ENCODE measurements around the gene MCM5. TPM values are rescaled to one million over a fixed set of nuclear protein-coding genes. Genes with fewer than 3 reads are reported as not detected.

The MCM5 gene
- polyA plus RNA-seq (2013, experiment 1 of 2; ENCODE audit: insufficient read length) = 58.1 TPM
- polyA plus RNA-seq (2013, experiment 2 of 2; ENCODE audit: insufficient read length) = 55.9 TPM

DNA sequence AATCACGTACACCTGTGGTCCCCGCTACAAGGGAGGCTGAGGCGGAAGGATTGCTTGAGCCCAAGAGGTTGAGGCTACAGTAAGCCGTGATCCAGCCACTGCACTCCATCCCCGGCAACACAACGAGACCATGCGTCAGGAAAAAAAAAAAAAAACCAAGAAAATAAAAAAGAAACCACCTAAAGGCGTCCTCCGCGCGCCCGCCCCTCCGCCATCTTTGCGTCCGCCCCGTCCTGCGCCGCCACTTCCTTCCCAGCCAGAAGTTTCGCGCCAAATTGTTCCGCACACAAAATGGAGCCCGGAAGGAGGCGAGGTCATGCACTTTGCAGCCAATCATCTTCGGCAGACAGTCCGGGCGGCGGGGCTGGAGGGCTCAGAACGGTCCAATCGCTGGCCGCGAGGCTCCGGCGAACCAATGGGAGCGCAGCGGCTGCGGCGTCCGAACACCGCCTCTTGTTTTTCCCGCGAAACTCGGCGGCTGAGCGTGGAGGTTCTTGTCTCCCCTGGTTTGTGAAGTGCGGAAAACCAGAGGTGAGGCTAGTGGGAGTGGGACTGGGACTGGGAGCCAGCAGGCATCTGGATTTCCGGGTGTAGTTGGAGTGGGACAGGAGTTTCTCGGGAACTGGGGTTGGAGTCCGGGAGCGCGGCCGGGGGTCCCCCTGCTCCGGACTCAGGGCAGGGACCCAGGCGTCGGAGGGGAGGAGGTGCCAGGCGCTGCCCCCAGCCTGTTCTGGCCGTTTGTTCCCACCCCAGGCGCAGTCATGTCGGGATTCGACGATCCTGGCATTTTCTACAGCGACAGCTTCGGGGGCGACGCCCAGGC lies at the start of gene MCM5:
Gene MCM5, plus strand, starts transcription at position 463 of the 823 bp plus-strand sequence. Its CDS starts 299 bp downstream, at position 762.
- DNase-seq = peak; percentile 98

DNA sequence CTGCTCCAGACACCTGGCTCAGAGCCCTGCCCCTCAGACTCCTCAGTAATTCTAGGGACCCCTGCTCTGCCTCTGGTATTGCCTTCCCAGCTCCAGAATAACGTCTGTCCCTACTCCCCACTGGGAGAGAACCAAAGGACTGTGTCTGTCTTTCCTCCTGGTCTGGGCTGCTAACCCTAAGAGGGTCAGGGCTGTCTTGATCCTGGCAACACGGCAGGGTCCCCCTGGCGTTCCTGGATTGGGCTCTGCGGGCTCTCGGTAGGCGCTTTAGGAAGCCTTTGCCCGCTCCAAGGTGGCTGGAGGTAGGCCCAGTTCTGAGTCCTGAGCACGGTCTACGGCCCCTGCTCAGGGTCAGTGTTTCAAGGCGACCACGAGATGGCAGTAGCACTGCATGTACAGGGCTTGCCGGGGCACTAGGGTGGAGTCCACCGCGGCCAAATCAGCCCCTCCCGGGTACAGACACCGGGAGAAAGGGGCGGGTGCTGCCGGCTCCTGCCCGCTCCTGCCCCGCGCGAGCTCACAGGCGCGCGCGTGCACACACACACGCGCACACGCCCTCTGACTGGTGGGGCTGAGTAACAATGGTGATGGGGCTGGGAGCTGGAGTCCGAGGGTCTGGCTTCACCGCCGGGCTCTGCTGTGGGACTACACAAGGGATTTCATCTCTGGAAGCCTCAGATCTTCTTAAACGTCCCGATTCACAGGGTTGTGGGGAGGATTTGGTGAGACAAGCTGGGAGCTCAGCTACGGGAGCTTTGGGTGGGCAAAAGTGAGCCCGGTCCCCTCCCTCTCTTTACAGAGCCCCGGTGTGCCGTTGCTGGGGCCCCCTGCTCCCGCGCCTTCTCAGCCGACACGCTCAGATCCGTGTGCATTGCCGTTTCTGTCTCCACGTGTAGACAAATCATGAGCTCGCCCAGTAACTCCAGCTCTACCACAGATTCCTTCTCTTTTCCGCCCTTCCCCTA lies 49.1 kb upstream of the MCM5 start:
- peak; percentile 93 for DNase-seq

DNA sequence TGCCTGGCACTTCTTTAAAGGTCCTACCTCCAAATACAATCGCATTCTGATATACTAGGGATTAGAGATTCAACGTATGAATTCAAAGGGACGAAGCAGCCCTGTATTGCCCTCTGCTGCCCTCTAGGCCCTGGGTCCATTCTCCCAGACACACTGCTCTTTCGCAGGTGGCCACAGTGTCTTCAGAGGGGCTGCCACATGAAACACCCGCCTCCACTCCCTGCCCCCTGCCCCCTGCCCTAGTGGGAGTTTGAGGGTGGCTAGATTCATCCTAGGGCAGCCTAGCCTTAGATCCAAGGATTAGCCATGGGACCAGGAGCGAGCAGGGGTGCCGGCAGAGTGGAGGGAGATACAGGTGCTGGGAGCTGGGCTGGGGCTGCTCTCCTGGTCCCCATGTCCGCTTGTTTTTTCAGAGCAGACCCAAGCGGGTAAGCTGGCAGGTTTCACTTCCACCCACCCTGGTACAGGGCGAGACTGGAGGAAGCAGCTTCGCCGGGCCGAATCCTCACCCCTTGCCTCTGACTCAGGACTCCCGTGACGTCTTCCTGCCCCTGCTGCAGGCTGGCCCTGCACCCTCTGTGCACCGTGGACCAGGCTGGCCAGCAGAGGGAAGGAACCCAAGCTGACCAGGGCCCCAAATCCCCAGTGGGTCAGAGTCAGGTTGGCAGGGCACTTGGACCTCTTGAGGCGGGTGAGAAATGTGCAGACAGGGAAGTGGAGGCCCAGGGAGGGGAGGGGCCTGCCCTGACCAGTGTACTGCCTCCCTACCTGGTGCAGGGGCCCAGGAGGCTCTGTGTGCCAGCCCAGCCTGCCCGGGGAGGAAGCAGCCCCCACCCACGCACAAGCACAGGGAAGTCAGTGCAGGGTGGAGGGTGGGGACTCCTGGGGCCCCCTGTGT lies 47.5 kb upstream of the MCM5 start:
- no peak for DNase-seq

DNA sequence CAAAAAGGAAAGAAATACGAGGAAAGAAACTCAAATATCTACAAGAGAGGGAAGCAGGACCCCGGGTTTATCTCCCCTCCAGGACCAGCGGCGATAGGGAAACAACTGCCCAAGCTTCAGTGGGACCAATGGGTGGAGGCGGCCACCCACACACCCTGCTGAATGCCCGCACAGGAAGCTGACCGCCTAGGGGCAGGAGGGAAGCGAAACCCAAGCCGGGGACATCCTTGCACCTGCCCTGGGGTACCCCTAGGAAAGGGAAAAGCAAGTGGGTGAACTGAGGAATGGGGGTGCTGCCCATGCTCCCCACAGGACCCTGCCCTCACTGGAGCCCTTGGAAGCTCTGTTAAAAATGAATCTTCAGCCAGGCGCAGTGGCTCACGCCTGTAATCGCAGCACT lies 46.6 kb upstream of the MCM5 start:
- DNase-seq = no peak

DNA sequence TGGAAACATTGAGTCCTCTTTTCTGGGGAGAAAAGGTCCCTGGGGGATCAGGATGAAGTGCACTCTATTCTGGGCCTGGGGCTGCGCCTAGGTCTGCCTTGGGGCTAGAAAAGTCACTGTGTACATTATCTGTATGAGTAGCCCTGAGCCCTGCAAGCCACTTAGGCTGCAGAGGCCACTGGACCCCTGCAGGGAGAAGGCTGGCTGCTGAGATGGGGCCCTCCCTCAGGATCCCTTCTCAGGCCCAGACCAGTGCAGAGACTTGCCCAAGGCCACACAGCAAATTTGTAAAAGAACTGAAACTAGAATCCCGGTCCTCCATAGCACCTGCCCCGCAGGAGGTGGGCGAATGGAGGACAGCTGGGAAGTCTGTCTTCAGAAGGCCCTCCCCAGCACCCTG lies 45.9 kb upstream of the MCM5 start:
- DNase-seq = no peak

DNA sequence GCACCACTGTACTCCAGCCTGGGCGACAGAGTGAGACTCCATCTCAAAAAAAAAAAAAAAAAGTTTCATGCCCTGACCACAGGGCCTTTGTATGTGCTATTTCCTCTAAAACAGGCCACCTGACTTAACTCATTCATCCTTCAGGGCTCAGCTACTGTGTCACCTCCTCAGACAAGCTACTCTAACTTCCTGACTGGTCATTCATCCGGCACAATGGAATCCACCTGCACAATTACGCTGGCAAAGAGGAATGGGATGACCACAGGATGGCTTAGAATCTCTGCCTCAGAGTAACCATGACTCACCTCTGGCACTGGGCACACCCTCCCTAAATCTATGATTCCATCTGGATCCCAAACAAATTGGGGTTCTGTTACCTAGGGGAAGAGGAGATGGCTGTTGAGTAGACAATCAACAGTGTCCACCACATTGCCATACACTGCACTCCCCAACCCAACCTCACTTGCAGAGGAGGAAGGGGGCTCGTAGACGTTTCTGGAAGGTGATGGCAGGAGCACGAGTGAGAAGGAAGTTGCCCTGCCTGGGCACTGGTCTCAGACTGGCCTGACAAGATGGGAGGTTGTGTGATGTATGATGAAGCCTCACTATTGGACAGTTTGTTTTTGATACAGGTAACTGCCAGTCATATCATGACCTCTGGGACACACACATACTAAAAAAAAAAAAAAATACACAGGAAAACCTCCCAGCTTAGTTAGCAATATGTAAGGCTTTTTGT lies 41.9 kb upstream of the MCM5 start:
- DNase-seq = no peak

DNA sequence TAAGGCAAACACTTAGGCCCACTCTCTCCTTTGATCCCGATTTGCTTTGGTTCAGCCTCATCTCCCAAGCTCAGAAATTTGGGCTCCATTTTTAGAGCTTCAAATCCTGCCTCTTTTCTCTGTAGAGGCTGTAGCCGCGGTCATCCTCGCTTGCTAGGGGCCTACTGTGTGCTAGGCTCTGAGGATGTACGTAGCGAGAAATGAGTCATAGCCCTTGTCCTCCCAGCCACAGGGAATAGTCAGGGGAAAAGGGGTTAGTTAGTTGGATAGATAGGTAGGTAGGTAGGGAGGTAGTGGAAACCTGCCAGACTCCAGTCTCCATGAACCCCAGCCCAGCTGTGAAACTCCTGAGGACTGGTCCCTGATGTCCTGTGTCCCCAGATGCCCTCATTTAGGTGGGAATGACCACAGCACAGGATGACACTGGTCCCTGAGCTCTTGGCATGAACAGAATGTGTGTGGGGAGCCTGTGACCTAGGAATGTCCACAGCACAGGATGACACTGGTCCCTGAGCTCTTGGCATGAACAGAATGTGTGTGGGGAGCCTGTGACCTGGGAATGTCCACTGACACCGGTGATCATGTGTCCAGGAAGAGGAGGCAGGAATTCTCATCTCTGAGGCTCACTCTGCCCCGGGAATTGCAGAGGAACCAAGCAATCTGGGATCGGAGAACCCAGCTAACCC lies 40.4 kb upstream of the MCM5 start:
- no peak for DNase-seq

DNA sequence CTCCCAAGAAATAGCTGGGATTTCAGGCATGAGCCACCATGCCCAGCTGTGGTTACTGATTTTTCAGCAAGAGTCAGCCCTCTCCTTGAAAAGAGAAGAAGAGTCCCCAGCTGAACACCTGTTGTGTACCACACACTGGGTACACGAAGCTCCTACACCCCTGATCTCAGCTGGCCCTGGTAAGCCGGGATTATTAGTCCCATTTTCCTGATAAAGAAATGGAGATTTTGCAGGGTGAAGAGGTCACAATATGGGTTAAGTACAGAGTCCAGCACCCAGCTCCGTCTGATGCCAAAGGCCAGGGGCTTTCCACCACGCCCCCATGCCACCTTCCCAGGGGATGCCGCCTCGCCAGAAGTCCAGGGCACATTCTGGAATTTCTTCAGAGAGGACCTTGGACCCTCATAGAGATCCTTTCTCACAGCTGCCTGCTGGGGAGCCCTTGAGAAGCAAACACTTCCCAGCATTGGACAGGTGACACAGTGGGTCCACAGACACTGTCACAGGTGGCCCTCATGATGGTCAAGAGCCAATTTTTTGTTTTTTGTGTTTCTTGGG lies 38.9 kb upstream of the MCM5 start:
- no peak for DNase-seq

DNA sequence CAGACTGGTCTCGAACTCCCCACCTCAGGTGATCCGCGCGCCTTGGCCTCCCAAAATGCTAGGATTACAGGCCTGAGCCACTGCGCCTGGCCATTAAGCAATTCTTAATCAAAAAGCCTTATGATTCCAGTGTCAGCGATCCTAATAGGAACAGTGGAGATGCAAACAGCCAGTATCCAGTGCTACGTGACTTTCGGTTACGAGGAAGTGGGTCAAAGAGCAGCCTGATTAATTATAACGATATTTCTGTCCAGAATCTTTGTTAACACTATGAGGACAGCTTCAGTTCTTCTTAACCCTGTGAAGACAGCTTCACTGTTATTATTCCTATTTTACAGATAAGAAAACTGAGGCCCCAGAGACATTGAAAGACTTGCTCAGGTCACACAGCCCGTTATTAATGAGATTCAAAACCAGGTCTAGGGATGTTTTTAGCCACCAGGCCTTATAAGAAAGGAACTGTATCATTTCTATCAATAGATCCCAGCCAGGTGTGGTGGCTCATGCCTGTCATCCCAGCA lies 36.3 kb upstream of the MCM5 start:
- no peak for DNase-seq

DNA sequence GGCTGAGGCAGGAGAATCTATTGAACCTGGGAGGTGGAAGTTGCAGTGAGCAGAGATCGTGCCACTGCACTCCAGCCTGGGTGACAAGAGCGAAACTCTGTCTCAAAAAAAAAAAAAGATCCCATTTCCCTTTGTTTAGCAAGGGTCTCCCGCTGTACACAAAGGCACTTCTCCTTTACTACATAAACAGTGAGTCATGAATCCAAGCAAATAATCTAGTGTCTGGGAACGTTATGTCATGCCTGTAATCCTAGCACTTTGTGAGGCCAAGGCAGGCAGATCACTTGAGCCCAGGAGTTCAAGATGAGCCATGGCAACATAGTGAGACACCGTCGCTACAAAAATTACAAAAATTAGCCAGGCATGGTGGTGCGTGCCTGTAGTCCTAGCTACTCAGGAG lies 35.7 kb upstream of the MCM5 start:
- peak; percentile 47 for DNase-seq

DNA sequence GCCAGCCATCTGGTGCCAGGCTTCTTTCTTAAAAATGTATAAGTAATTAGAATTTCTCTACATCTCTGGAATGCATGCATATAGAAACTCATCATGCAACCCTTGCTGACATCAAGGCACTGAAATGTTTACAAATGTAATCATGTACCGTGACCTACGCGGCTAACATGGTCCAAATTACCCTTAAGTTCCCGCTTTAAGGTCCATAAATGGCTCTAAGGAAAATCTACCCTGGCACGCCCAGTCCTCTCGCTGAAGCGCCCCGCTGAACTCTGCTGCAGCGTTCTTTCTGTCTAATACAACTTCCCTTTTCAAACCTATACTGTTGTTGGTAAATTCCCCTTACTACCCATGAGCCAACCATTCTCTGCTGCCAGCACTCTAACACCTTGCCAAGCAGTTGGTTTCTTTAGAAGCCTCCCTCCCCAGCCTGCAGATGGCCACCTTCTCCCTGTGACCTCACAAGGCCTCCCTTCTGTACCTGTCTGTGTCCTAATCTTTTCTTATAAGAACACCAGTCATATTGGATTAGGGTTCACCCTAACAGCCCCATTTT lies 32.5 kb upstream of the MCM5 start:
- DNase-seq = no peak

DNA sequence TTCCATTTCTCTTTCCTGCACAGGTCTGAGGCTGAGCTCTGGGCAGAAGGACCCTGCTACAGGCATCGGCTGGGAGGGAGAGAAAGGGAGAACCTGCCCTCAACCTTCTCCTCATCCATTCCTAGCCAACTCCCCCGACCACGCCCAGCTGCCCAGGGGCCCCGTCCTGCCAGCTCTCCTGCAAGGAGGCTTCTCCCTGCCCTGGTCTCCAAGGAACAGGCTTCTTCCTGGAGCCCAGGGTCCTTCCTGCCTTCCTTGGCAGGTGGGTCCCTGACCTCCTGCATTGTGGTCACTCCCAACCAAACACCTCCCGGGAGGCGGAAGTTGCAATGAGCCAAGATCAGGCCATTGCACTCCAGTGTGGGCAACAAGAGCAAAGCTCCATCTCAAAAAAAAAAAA lies 31.6 kb upstream of the MCM5 start:
- no peak for DNase-seq

DNA sequence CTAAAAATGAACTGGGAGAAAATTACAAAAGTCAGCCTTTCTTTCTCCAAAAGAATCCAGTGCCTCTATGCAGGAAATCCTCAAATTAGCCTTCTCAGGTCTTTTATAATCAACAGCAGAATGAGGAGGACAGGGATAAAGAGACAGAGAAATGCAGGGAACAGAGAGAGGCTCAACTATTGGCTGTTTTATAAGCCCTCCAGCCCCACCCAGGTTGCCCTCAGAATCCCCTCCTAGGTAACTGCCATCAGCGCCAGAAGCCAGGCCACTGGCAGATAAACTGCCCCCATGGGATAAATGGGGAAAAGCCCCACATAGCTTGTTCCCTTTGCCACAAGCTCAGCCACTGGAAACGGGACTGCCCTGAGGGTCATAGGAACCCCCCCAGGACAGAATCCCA lies 29.9 kb upstream of the MCM5 start:
- DNase-seq = no peak

DNA sequence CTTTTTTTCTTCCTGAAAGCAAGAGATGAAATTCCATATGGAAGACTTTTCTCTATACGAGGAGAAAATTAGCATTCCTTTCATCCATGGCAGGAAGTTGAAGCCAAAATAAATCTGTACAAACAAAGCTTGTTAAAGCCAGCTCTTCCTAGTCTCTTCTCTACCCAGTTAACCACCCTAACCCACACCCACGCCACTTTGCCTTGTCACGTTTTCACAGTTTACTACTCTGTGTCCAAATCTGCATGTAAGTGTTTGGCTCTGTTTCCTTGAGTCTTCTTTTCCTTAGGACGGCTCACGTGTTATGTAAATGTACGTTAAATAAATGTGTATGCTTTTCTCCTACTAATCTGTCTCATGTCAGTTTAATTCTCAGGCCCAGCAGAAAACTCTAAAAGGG lies 26.2 kb upstream of the MCM5 start:
- DNase-seq = no peak

DNA sequence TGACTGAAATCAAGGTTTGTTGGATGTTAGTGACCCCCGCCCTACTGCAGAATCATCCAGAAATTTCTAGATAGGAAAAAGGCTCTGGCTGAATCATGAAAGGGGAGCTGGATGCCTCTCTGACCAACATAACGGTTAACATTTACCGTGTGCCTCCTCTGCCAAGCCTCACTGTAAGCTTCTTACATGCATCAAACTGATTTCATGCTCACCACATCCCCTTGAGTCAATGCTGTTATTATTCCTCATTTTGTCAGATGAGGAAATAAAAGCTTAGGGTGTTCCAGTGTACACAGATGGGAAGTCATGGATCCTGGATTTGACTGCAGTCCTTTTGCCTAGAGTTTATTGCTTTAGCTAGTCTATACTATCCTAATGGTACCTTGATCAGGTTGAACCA lies 24.9 kb upstream of the MCM5 start:
- DNase-seq = peak; percentile 67

DNA sequence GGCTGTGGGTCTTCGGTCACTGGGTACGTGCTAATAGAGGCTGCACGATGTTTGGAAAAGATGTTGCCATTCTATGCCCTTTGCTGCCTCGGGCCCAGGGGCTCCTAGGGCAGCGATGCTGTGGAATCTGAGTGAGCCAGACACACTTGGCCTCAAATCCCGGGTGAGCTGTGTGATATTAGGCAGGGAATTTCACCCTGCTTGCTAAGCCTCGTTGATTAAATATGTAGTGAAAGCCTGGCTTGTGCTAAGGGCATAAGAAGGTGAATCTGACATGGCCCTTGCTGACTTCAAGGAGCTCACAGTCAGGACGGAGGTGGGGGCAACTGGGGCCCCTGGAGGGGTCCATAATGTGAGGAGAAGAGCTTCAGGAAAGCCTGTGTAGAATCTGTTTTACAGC lies 24.4 kb upstream of the MCM5 start:
- DNase-seq = no peak

DNA sequence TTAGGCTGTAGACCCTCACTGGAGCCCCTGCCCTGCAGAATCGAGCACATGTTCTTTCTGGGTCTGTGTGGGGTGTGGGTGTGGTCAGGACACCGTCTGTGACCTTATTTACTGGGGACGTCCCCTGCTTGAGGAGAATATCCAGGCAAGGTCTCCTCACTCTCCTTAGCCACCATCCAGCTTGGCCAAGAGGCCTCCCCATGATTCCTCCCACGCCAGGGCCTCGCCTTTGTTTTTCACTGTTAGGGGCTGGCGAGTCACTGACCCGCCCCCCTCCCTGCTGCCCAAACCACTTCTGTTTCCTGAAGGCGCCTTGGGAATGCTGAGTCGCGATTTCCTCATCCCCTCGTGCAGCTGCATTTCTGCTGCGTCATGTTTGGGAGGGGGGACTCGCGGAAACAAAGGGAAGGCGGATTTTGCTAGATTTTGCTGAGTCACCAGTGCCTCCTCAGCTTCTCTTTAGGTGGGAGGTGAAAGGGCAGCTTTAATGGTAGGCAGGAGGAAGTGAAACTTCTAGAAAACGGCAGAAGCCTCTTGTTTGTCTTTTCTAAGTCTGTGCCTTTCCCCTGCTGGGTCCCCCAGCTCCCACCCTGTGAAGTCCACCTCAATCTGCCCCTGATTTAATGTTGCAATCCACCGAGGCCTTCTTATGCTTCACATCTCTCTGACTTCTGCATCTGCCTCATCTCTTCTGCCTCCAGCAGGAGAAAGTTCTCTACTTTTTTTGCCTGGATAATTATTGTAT lies 23.0 kb upstream of the MCM5 start:
- DNase-seq = peak; percentile 99

DNA sequence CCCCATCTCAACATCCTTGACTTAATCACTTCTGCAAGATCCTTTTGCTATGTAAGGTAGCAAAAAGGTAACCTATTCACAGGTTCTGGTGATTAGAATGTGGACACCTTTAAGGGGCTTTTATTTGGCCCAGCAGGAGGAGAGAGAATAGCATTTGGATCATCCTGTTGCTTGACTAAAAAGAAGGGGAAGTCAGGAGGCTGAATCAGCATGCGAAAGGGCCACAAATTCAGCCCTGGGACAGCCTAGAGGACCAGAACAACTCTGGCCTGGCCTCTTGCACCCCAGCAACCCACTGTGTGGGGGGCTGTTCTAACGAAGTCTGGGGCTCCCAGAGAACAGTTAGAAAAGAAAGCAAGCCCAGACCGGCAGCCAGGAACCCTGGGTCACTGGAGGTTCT lies 22.2 kb upstream of the MCM5 start:
- no peak for DNase-seq

DNA sequence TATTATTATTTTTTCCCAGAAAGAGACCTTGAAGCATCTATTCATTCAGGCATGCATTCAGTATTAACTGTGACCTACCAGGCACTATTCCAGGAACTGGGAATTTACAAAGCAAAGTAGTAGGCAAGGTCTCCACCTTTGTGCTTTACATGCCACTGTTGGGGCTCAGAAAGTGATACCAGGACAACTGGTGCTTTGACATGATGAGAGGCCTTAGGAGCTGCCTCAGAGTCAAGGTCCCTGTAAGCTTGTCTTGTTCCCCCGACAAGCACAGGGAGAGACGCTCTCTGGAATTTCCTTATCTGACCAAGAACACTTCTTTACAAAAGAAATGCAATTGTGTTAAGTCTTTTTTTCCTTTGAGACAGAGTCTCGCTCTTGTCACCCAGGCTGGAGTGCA lies 21.3 kb upstream of the MCM5 start:
- no peak for DNase-seq
